Chondrocyte (in vitro differentiated cells): ENCODE results near the gene PRRC1. TPM values are rescaled to one million over a fixed set of nuclear protein-coding genes. Genes with fewer than 3 reads are reported as not detected.

Experiments
- DNase-seq: peaks from one replicate; pipeline ENCODE4 v3.0.0; 2021; ENCODE audit warnings: mixed read lengths, low spot score
- H3K27ac Mint-ChIP-seq: one replicate; pipeline ENCODE4 v1.8.0; 2021; ENCODE audit warnings: mild to moderate bottlenecking, moderate library complexity, mixed read lengths; ENCODE audit not compliant: unreplicated experiment
- H3K27me3 Mint-ChIP-seq: 2 replicates; pipeline ENCODE4 v1.8.0; 2021; ENCODE audit warnings: low read depth, mixed read lengths
- H3K36me3 Mint-ChIP-seq: 2 replicates; pipeline ENCODE4 v1.8.0; 2021; ENCODE audit warnings: low read depth, mixed read lengths
- H3K4me1 Mint-ChIP-seq: 2 replicates; pipeline ENCODE4 v1.8.0; 2021; ENCODE audit warnings: low read depth, mild to moderate bottlenecking, mixed read lengths
- H3K4me3 Mint-ChIP-seq: one replicate; pipeline ENCODE4 v1.8.0; 2021; ENCODE audit warnings: mild to moderate bottlenecking, moderate library complexity, mixed read lengths; ENCODE audit not compliant: unreplicated experiment
- H3K9me3 Mint-ChIP-seq: 2 replicates; pipeline ENCODE4 v1.8.0; 2021; ENCODE audit warnings: low read depth, mixed read lengths
- total RNA-seq: library from RNA; stranded (reverse); gene quantifications from 3 replicates; pipeline ENCODE4 v1.2.1, GENCODE V29; 2021
- TF ChIP-seq, protein P1 (sequence below): fragments of 200-600 bp; sonication (generic); IDR thresholded peaks from 2 replicates; pipeline ENCODE4 v1.5.0; 2021; ENCODE audit warnings: antibody characterized with exemption, mild to moderate bottlenecking, moderate library complexity

Gene PRRC1
- total RNA-seq, 1 donor from 2014 or later: 109 TPM

DNA sequence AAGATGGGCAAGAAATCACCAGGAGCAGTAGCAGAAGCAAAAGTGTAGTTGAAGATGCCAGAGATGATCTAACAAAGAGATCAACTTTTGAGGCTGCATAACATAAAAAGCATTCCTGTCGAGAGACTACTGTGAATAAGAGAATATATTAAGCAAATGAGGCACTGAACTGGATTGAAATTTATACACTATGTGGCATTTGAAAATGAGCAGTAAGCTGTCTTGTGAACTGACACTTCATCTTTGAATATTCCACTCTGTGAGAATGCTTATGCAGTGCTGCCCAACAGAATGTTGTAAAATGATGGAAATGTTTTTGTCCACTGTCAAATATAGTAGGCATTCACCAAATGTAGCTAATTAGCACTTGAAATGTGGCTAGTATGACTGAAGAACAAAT is 18.9 kb upstream of the PRRC1 start:
- Mint-ChIP-seq H3K4me1 (no peaks in the 10 kb centered on the region), H3K4me3 (no peak overlapping the region), H3K9me3 (no peaks in the 10 kb centered on the region), H3K27me3 (peaks cover 23% of the 10 kb centered on the region), H3K27ac (no peak overlapping the region), H3K36me3 (peaks cover 2% of the 10 kb centered on the region)
- TF ChIP-seq, protein P1, sequence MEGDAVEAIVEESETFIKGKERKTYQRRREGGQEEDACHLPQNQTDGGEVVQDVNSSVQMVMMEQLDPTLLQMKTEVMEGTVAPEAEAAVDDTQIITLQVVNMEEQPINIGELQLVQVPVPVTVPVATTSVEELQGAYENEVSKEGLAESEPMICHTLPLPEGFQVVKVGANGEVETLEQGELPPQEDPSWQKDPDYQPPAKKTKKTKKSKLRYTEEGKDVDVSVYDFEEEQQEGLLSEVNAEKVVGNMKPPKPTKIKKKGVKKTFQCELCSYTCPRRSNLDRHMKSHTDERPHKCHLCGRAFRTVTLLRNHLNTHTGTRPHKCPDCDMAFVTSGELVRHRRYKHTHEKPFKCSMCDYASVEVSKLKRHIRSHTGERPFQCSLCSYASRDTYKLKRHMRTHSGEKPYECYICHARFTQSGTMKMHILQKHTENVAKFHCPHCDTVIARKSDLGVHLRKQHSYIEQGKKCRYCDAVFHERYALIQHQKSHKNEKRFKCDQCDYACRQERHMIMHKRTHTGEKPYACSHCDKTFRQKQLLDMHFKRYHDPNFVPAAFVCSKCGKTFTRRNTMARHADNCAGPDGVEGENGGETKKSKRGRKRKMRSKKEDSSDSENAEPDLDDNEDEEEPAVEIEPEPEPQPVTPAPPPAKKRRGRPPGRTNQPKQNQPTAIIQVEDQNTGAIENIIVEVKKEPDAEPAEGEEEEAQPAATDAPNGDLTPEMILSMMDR: no peak
- DNase-seq: no peak

DNA sequence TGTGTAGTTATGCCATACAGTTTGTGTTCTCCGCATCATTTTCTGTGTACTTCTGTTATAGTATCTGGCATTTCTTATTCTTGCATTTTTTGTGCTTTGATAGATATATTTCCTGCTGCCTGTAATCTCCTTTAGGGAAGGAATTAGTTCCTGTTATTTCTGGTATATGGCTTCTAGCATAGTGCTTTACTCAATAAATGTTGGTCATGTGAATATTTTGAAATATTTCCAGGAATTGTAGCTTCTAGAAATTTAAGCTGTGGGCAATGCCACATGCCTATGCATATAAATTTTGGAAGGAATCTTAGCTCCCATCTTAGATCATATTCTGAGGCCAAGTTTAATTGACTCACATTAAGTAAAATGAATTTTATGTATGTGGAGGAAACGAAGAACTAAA is 11.5 kb upstream of the PRRC1 start:
- Mint-ChIP-seq H3K27me3 (peaks cover 3% of the 10 kb centered on the region), H3K27ac (no peak overlapping the region), H3K9me3 (no peaks in the 10 kb centered on the region), H3K4me1 (no peaks in the 10 kb centered on the region), H3K4me3 (no peak overlapping the region), H3K36me3 (no peaks in the 10 kb centered on the region)
- TF ChIP-seq, protein P1: no peak
- DNase-seq: no peak

DNA sequence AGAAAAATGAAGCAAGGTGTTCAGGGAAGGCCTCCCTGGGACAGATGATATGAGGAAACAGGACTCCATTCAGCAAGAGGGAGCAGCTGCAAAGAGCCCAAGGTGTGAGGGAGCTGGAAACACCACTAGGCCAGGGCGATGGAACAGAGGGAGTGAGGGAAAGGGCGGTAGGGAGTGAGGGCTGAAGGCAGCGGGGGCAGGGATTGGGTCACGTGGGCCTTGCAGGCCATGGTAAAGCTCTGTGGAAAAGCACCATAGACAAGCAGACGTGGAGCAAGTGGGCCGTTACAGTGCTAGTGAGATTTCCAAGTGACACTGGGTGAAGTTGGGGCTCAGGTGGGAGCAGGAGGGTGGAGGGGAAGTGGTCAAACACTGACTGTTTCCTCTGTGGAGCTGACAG is 10.8 kb upstream of the PRRC1 start:
- Mint-ChIP-seq H3K4me1 (no peaks in the 10 kb centered on the region), H3K9me3 (no peaks in the 10 kb centered on the region), H3K27ac (no peak overlapping the region), H3K4me3 (no peak overlapping the region), H3K27me3 (peaks cover 3% of the 10 kb centered on the region), H3K36me3 (no peaks in the 10 kb centered on the region)
- DNase-seq: no peak
- TF ChIP-seq, protein P1: no peak

DNA sequence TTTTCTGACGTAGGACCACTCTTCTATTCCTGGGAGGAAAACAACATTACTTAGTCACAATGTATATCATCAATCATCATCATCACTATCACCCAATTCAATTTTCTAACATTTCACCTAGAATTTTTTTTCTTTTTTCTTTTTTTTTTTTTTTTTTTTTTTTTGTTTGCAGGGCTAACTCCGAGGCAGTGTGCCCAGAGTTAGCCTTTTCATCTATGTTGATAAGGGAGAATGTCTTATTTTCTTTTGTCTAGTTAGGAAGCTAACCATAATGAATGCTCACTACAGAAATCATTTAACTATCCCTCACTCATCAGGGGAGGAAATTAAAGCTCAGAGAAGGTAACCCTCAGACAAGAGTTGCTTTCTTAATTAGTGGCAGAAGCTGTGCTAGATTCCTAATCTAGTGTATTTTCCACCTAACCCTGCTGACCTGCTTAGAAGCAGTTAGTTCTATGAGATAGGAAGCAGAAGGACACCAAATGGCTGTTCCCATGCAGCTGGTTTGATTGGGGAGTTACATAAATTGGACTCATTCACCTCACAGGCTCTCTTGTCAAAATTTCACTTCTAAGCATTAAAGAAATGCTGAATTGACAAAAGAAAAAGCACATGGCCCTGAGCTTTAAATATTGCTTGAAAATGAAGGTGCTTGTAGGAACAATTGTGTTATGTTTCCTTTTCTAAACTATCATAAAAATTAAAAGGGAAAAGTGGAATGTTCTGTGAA is 8.6 kb upstream of the PRRC1 start:
- Mint-ChIP-seq H3K27ac (no peak overlapping the region), H3K27me3 (peaks cover 5% of the 10 kb centered on the region), H3K9me3 (no peaks in the 10 kb centered on the region), H3K36me3 (no peaks in the 10 kb centered on the region), H3K4me3 (no peak overlapping the region), H3K4me1 (no peaks in the 10 kb centered on the region)
- no peak for DNase-seq
- TF ChIP-seq, protein P1: no peak

DNA sequence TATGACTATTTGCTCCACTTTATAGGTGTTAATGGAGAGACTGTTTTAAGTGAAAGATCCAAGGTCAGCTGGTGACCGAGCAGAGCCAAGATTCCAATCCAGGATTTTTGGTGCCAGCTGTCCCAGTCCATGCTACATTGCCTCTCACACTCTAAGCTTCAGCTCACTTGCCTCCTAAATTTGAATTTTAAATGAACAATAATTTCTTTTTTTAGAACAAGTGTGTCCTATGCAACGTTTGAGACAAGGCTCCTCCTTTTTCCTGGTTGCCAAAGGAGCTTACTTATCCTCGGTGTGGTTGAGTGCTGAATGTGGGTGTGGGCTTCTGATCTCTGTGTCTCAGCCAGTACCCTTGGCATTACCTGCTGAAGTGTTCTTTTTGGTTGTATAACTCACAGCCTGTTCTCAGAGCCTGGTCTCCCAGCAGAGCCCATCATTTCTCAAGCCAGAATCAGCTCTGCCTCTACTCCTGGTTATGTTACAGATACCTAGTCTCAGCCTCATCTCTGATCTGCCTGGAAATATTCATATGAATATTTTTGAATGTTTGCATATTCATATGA is 4.0 kb upstream of the PRRC1 start:
- DNase-seq: no peak
- peaks cover 7% of the 10 kb centered on the region for H3K4me1 Mint-ChIP-seq

More for the DNA sequence above, 4.0 kb upstream of the PRRC1 start:
- TF ChIP-seq, protein P1: no peak
- no peaks in the 10 kb centered on the region for H3K36me3 Mint-ChIP-seq
- H3K9me3 Mint-ChIP-seq: no peaks in the 10 kb centered on the region
- no peak overlapping the region for H3K27ac Mint-ChIP-seq
- no peak overlapping the region for H3K4me3 Mint-ChIP-seq
- peaks cover 5% of the 10 kb centered on the region for H3K27me3 Mint-ChIP-seq
